Neural crest cell (in vitro differentiated cells): Measurements from ENCODE around the gene TERF2IP. TPM values are rescaled to one million over a fixed set of nuclear protein-coding genes. Genes with fewer than 3 reads are reported as not detected.

Experiments
- DNase-seq: peaks from one replicate; pipeline ENCODE4 v3.0.0; 2021; ENCODE audit warnings: low read depth, mixed read lengths, low spot score
- H3K27ac Mint-ChIP-seq: one replicate; pipeline ENCODE4 v1.8.0; 2021; ENCODE audit warnings: mild to moderate bottlenecking, mixed read lengths; ENCODE audit not compliant: unreplicated experiment
- H3K27me3 Mint-ChIP-seq: 2 replicates; pipeline ENCODE4 v1.8.0; 2021; ENCODE audit warnings: low read depth, mild to moderate bottlenecking, mixed read lengths
- H3K36me3 Mint-ChIP-seq: 2 replicates; pipeline ENCODE4 v1.8.0; 2021; ENCODE audit warnings: low read depth, mild to moderate bottlenecking, mixed read lengths
- H3K4me1 Mint-ChIP-seq: 2 replicates; pipeline ENCODE4 v1.8.0; 2021; ENCODE audit warnings: mixed read lengths
- H3K4me3 Mint-ChIP-seq: one replicate; pipeline ENCODE4 v1.8.0; 2021; ENCODE audit warnings: mild to moderate bottlenecking, mixed read lengths
- H3K9me3 Mint-ChIP-seq: 2 replicates; pipeline ENCODE4 v1.8.0; 2021; ENCODE audit warnings: mixed read lengths
- CTCF ChIP-seq: fragments of 200-600 bp; sonication (generic); conservative IDR thresholded peaks from 2 replicates; pipeline ENCODE4 v1.5.0; 2021; ENCODE audit warnings: antibody characterized with exemption, mild to moderate bottlenecking
- long read RNA-seq: library from polyadenylated mRNA; unstranded; transcript quantifications from one replicate; pipeline ENCODE4 v2.0.0, GENCODE V29; 2020
- total RNA-seq: library from RNA; stranded (reverse); gene quantifications from 2 replicates; pipeline ENCODE4 v1.2.1, GENCODE V29; 2021

The TERF2IP gene, protein sequence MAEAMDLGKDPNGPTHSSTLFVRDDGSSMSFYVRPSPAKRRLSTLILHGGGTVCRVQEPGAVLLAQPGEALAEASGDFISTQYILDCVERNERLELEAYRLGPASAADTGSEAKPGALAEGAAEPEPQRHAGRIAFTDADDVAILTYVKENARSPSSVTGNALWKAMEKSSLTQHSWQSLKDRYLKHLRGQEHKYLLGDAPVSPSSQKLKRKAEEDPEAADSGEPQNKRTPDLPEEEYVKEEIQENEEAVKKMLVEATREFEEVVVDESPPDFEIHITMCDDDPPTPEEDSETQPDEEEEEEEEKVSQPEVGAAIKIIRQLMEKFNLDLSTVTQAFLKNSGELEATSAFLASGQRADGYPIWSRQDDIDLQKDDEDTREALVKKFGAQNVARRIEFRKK
- 47.2 and 50.2 TPM in 2 replicates for total RNA-seq
- long read RNA-seq, partial matches to known transcripts = 0 of 4 reads
- long read RNA-seq, other reads (novel, unspliced or antisense) = 2 of 4 reads

GRCh38 chr16:75647492-75648264 lies at the start of gene TERF2IP, which contains the start of gene KARS1:
Gene TERF2IP, plus strand, starts transcription at chr16:75647773. Its CDS starts 110 bp downstream, at chr16:75647883.
Gene KARS1, minus strand, starts transcription at chr16:75647665. Its CDS starts 26 bp downstream, at chr16:75647639.
- no peaks in the 10 kb centered on the region for H3K9me3 Mint-ChIP-seq
- no peaks in the 10 kb centered on the region for H3K27me3 Mint-ChIP-seq
- peaks cover 5% of the 10 kb centered on the region for H3K36me3 Mint-ChIP-seq
- TF ChIP-seq CTCF = no peak
- peak within 1 kb of the TSS; percentile 98 for H3K27ac Mint-ChIP-seq
- peak within 1 kb of the TSS; percentile 100 for H3K4me3 Mint-ChIP-seq
- DNase-seq = peak; percentile 76
- peaks cover 39% of the 10 kb centered on the region for H3K4me1 Mint-ChIP-seq

GRCh38 chr16:75599452-75600277 lies 47.9 kb upstream of the TERF2IP start:
- TF ChIP-seq CTCF = no peak
- H3K27ac Mint-ChIP-seq = no peak overlapping the region
- H3K4me1 Mint-ChIP-seq = peaks cover 4% of the 10 kb centered on the region
- no peak overlapping the region for H3K4me3 Mint-ChIP-seq
- H3K9me3 Mint-ChIP-seq = peaks cover 3% of the 10 kb centered on the region
- peaks cover 40% of the 10 kb centered on the region for H3K36me3 Mint-ChIP-seq
- H3K27me3 Mint-ChIP-seq = no peaks in the 10 kb centered on the region
- DNase-seq = no peak

DNA sequence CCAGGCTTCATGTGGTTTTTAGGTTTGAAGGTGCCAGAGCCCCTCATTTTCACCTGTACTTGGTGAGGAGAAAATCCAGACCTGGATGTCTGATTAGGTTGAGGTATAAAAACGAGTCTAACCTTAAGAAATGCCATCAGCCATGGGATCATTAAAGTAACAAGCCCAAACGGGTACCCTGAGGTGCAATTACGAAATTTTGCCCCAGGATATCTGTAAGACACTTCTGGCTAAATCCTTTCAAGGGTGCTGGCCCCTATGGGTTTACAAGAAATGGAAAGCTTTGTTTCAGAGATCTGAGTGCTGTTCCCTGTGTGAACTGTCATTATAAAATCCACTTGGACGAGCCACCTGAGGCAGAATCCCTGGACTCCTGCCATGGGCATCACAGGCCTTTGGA lies 44.3 kb upstream of the TERF2IP start:
- Mint-ChIP-seq H3K27me3 (no peaks in the 10 kb centered on the region), H3K36me3 (peaks cover 36% of the 10 kb centered on the region), H3K9me3 (no peaks in the 10 kb centered on the region), H3K4me3 (no peak overlapping the region), H3K27ac (no peak overlapping the region), H3K4me1 (no peaks in the 10 kb centered on the region)
- TF ChIP-seq CTCF = no peak
- no peak for DNase-seq

GRCh38 chr16:75606507-75606906 lies 41.1 kb upstream of the TERF2IP start:
- H3K4me1 Mint-ChIP-seq = no peaks in the 10 kb centered on the region
- no peak for TF ChIP-seq CTCF
- no peaks in the 10 kb centered on the region for H3K27me3 Mint-ChIP-seq
- DNase-seq = no peak
- H3K27ac Mint-ChIP-seq = no peak overlapping the region
- peaks cover 31% of the 10 kb centered on the region for H3K36me3 Mint-ChIP-seq
- H3K4me3 Mint-ChIP-seq = no peak overlapping the region
- H3K9me3 Mint-ChIP-seq = no peaks in the 10 kb centered on the region
